Stimulated activated CD4-positive, alpha-beta T cell treated with anti-CD3 and anti-CD28 coated beads, Interleukin-2, amount 100 ng/mL, for 4 hours (primary cell): ENCODE results near the gene UCKL1.

Source experiments
- DNase-seq: peaks from one replicate; pipeline ENCODE4 v3.0.0-alpha.2; 2020; ENCODE audit warnings: low read depth

Gene UCKL1

GRCh38 chr20:63958964-63959698 is 2.9 kb upstream of the UCKL1 start:
- no peak for DNase-seq

- DNase-seq = no peak
Measured at GRCh38 chr20:63958471-63958870, 2.3 kb upstream of the UCKL1 start.

GRCh38 chr20:63957690-63958441 is 1.6 kb upstream of the UCKL1 start:
- DNase-seq = peak; percentile 61

GRCh38 chr20:63957004-63957689 is 931 bp upstream of the UCKL1 start:
- peak; percentile 67 for DNase-seq

- DNase-seq = no peak
Measured at GRCh38 chr20:63956664-63957003, 418 bp upstream of the UCKL1 start.

- DNase-seq = no peak
Measured at GRCh38 chr20:63955281-63955826, 862 bp downstream of the UCKL1 start.

- no peak for DNase-seq
Measured at GRCh38 chr20:63953764-63954429, 2.3 kb downstream of the UCKL1 start.

- no peak for DNase-seq
Measured at GRCh38 chr20:63952769-63953168, 3.4 kb downstream of the UCKL1 start.

- no peak for DNase-seq
Measured at GRCh38 chr20:63952210-63952535, 4.0 kb downstream of the UCKL1 start.

GRCh38 chr20:63951398-63952209 is 4.6 kb downstream of the UCKL1 start:
- DNase-seq = no peak

GRCh38 chr20:63950701-63951397 is 5.4 kb downstream of the UCKL1 start:
- no peak for DNase-seq

GRCh38 chr20:63947638-63948456 is 8.4 kb downstream of the UCKL1 start:
- no peak for DNase-seq

- no peak for DNase-seq
Measured at GRCh38 chr20:63946986-63947637, 9.1 kb downstream of the UCKL1 start.

GRCh38 chr20:63945921-63946920 is 10.0 kb downstream of the UCKL1 start:
- no peak for DNase-seq

GRCh38 chr20:63945031-63945658 is 11.1 kb downstream of the UCKL1 start:
- DNase-seq = no peak

GRCh38 chr20:63944078-63944941 is 11.9 kb downstream of the UCKL1 start:
- no peak for DNase-seq

GRCh38 chr20:63943808-63944077 is 12.5 kb downstream of the UCKL1 start:
- DNase-seq = no peak
